HG03460 (cell line): ENCODE results near the gene CDKN1C.

Experiments
- ATAC-seq: cut with Tn5 transposase; IDR thresholded peaks from one replicate; pipeline ENCODE4 v1.9.1; 2021; ENCODE audit not compliant: unreplicated experiment

CDKN1C gene

DNA sequence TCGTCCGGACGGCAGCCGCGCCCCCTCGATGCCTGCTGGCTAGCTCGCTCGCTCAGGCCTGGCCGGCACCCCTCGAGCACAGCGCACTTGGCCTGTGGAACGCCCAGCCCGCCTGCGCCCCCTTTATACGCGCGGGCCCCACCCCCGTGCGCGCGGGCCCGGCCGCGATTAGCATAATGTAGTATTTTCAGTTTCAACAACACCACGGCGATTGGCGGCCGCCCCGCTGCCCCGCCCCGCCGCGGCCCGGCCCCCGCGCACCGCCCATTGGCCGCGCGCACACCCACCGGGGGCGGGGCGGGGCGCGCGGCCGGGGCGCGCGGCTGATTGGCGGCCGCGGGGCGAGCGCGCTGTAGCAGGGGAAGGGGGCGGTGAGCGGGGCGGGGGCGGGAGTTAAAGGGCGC lies at the start of gene CDKN1C:
Gene CDKN1C (minus strand): TSS at position 98 of the 404 bp plus-strand sequence. CDS start 319 bp downstream, outside the sequence.
- ATAC-seq = peak; percentile 71

DNA sequence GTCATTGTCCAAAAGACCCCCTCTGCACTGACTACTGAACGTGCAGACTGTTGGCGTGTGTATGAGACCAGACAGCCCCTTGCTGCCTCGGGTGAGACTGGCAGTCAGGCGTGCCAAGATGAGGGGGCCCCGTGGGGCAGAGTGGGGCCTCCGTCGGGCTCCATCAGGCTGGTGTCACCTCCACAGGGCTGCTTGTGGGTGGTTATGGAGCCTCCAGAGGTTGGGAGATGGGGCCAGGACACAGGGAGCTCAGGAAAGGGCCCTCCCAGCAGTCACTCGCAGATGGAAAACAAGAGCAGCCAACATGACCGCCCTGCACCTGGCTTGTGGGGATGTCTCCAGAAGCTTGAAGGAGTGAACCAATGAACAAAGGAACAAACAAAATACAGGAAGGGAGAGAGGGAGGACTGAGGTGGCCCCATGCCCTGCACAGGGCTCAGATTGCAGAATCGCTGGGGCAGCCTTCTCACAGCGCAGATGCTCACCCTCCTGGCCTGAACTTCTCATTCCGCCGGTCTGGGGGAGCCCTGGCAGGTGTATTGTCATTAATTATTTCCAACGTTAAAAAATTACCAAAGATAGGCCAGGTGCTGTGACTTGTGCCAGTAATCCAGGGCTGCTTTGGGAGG lies 49.1 kb upstream of the CDKN1C start:
- no peak for ATAC-seq

DNA sequence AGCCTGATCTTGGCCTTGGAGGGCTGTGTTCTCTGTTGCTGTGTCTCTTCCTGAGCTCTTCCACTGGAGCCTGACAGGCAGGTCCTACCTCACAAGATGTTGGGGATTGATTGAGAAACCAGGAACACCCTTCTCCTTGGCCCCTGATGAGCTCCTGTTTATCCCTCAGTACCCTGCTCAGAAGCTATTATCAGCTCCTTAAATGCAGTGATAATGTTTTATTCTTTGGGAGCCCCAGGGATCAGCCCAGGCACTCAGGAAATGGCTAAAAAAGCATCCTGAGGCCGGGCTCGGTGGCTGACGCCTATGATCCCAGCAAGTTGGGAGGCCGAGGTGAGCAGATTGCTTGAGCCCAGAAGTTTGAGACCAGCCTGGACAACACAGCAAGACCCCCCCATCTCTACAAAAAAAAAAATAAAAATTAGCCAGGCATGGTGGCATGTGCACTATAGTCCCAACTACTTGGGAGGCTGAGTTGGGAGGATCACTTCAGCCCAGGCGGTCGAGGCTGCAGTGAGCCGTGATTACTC lies 48.5 kb upstream of the CDKN1C start:
- ATAC-seq = no peak

DNA sequence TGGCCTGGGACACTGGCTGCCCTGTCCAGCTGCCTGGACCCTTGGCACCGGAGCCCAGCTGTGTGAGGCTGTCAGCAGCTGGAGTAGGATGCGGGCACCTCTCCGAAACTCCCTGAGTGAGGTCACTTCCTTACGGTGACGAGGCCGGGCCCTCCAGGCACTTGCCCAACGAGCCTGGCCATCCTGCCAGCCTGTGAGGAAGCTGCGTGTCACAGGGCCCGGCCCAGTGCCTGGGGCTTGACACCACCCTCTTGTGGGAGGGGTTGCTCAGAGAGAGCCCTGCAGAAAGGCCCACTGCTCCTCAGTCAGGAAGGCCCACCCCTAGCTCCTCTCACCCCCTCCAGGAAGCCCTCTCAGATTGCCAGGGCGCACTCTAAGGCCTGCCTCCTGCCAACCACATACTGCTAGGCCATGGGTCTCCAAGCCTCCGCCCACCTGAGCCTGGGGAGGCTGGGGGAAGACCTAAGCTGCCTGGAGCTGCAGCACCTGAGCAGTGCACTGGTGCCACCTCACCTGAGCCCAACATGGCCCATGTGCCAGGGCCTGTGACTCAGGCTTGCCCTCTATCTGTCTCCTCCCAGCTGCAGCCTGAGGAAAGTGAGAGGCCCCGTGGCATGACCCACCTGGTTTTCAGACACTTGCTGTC lies 47.9 kb upstream of the CDKN1C start:
- ATAC-seq = peak; percentile 44

DNA sequence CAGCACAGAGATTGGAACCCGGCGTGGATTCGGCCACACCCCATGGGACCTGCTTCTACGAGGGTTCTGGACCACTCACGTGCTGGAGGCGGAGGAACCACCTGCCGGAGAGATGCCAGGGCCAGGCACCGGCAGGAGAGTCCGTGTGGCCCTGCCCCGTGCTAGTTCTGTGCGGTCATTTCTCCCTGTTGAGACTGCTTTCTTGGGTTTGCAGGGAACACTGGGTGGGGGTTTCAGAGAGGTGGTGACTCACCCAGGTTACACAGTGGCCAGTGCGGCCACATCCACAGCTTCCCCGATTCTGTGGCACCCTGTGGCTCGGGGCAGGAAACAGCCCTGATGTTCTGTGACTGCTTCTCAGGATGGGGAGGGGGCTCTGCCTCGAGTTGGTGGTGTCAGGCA lies 47.3 kb upstream of the CDKN1C start:
- peak; percentile 7 for ATAC-seq

DNA sequence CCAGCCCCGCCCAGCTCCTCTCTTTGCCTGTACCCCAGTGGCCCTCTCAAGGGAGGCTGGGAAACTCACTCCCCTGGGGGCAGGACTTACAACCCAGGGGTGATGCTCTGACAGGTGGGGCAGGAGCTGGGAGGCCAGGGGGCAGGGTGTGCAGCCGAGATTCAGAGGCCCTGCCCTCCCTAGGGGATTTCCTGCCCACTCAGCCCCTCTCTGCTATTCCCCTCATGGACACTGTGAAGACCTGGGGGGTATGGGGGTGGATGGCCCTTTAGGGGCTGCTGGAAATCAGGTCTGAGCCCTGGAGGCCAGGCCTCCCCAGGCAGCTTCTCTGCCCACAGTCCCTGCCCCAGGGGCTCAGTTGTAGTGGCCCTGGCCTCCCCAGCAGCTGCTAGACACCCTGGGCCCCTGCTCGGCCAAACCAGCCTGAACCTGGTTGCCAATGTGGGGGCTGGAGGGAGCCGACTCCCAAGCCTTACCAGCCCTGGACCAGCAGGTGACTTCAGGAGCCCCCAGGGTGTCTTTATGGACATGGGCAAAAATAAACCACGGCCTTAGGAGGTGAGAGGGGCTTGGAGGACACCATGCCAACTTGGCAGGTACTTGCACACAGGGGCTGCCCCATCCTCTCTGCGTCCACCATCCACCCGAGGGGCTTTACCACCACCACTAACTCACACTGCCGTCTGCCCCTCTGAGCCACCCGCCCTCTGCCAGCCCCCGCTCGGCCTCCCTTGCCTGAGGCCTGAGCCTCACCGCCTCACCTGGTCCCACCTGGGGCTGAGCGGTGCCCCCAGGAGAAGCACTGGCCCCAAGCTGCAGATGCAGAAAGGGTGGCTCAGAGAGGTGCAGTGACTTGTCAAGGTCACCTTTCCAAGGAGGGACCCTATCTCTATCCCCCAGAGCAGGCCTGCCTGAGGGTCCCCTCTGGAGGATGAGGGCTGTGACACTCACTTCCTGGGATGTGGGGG lies 46.5 kb upstream of the CDKN1C start:
- no peak for ATAC-seq

DNA sequence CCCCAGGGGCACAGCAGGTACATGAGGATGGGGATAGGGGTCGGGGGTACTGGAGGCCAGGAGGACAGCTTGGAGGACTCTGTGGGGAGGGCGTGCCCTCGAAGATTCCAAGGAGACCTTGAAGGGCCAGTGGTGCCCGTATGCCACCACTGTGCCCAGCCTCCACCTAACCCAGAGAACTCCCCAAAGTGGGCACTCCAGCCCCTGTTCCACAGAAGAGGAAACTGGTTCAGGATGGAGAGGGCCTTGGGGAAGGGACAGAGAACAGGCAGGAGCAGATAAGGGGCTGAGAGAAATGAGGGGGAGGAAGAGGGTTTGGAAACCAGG lies 45.8 kb upstream of the CDKN1C start:
- no peak for ATAC-seq

GRCh38 chr11:2930704-2931419 lies 45.3 kb upstream of the CDKN1C start:
- ATAC-seq = peak; percentile 31

- peak; percentile 36 for ATAC-seq
These were observed 44.6 kb upstream of the CDKN1C start for GRCh38 chr11:2929950-2930703.

DNA sequence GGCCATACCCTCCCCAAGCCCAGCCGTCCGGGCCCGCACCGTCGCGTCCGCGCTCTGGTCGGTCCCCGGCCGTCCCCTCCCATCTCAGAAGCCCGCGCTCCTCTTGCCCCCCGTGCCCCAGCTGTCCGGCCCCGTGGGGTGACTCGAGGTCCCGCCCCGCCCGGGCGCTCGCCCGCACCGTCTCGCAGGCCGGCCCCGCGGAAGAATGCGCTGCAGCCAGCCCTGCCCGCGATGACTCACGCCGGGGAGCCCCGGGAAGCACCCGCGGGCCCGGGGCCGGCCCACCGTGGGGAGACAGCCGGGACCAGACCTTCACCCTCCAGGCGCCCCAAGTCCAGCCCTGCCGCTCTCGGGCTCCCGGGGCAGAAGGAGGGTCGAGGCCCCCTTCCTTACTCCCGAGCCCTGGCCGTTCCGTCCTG lies 44.0 kb upstream of the CDKN1C start:
- ATAC-seq = no peak

DNA sequence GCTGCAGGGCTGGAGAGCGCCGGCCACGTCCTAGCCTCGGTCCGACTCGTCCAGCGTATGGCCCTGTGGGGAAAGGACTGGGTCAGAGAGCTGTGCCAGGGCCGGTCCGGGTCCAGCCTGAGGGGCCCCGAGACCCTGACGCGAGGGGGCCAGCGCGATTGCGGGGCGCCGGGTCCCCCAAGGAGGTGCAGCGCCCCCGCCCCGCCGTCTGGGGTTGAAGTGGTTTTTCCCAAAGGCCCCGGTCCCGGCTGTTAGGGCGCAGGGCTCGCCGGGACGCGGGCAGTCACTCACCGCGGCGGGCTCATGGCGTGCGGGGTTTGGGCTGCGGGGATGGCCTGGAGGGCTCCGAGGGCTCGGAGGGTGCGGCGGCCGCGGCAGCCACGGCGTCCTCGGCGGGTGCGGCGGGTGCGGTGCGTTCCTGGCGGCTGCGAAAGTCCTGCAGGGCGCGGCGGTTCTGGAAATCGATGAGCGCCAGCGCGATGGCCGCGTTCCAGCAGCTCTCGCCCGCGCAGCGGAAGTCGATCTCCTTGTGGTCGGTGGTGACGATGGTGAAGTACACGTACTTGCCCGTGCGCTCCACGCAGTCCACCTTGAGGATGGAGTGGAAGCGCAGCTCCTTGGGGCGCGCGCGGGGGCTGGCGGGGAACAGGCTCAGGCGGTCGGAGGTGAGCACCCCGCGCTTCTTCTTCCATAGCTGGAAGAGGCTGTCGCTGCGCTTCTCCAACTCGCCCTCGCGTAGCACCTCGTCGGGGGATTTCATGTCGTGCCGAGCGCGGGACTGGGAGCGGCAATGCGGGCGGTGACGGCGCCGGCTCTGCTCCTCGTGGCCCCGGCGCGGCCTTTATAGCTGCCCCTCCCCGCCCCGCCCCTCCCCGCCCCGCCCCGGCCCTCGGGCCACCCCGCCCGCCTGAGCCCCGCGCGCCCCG lies 43.3 kb upstream of the CDKN1C start, which contains the start of gene PHLDA2:
Gene PHLDA2 (minus strand): TSS at position 816 of the 926 bp plus-strand sequence. CDS start 56 bp downstream, at position 760.
- no peak for ATAC-seq

- no peak for ATAC-seq
These were observed 42.5 kb upstream of the CDKN1C start for GRCh38 chr11:2927851-2928604.

DNA sequence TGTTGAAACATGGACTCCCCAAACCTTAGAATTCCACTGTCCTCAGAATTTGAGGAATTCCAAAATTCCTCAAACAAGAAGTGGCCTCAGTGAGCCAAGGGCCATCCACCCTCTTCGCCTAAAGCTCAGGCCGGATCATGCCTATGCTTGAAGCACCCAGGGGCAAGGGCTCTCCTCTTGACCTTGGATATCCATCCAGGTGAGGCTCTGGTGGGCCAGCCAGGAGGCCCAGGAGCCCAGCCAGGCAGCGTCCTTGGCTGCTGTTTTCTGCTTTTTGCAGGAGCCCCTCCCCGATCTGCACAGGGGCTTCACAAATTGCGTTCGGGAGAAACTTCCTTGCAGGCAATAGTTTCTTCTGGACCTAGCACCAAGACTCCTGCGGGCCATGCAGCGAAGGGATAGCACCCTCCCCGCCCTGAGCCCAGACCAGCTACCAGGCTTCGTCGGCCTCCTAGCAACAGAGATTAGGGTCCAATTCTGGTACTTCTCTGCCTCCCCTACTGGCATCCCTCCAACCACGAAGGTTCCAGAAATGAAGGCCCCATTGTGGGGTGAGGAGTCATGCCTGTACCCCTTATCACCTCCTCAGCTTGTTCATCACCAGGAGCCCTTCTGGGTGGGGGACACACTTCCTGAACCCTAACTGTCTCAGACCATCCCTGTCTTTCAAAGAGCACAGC lies 41.7 kb upstream of the CDKN1C start:
- ATAC-seq = no peak

DNA sequence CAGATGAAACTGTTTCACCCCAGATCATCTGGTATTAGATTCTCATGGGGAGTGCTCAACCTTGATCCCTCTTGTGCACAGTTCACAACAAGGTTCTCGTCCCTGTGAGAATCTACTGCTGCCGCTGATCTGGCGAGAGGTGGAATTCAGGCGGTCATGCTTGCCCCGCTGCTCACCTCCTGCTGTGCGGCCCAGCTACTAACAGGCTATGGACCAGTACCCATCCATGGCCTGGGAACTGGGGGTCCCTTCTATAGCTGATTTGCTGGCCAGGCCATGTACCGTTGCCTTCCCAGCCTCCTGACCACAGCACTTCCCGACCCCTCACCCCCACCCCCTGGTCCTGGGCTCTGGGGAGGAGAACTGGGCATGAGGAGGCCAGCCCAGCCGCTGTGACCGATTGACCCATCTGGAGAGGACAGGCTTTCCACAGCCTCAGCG lies 41.1 kb upstream of the CDKN1C start:
- no peak for ATAC-seq

DNA sequence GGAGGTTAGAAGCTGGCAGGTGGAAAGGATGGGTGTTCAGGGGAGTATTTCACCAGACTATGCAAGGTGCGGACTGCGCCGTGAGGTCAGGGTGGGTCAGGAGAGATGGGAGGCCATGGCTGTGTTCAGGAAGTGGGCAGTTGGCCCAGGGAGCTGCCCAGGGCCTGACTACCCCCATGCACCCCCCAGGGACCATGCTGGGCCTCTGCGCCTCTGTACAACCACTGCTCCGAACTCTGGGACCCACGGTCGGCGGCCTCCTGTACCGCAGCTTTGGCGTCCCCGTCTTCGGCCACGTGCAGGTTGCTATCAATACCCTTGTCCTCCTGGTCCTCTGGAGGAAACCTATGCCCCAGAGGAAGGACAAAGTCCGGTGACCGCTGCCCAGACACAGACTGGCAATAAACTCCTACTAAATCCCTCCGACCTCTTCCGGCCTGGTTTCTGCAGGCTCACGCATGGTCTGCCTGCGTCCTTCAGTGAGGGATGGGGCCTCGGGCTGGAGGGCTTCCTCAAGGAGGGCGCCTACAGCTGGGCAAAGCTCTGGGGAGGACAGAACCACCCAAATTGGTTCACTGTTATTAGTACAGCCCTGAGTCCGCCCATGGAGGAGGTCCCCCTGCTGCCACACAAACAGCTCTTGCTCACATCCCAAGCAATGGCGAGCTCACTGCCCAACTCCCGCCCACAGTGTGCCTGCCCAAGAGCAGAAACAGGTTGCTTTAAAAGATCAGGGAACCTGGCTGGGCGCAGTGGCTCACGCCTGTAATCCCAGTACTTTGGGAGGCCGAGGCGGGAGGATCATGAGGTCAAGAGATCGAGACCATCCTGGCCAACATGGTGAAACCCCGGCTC lies 39.5 kb upstream of the CDKN1C start:
- ATAC-seq = no peak

DNA sequence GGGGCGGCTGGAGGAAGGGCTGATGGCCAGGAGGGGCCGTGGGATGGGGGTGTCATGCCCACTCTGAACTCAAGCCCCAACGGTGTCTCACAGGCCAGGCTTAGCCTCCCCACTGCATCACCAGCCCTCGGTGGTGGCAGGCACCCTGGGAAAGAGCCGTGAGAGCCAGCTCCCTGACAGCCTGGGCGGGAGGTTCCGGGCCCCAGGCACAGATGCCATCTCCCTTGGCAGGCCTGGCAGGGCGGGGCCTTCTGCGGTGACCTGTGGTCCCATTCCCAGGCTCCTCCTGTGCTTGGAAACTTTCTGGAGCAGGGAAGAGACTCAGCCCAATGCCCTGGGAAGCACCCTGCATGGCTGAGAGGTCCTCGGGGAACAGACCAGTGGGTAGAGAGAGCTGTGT lies 38.8 kb upstream of the CDKN1C start:
- no peak for ATAC-seq
